GM12873 (cell line): ENCODE measurements around the gene GTSE1.

Experiments used
- CTCF ChIP-seq: IDR thresholded peaks from 2 replicates; pipeline ENCODE4 v1.5.1; 2012; ENCODE audit warnings: low read depth, mild to moderate bottlenecking, moderate library complexity, low read length, control low read depth; ENCODE audit not compliant: insufficient read depth; ENCODE audit errors: missing control alignments

The GTSE1 gene

GRCh38 chr22:46278656-46279645 lies 17.7 kb upstream of the GTSE1 start:
- TF ChIP-seq CTCF = no peak

- no peak for TF ChIP-seq CTCF
Measured at GRCh38 chr22:46280063-46280817, 16.4 kb upstream of the GTSE1 start.

GRCh38 chr22:46280999-46281623 lies 15.6 kb upstream of the GTSE1 start:
- TF ChIP-seq CTCF = no peak

GRCh38 chr22:46281866-46282678 lies 14.6 kb upstream of the GTSE1 start:
- TF ChIP-seq CTCF = no peak

GRCh38 chr22:46286006-46286405 lies 10.7 kb upstream of the GTSE1 start:
- TF ChIP-seq CTCF = no peak

GRCh38 chr22:46286941-46287872 lies 9.5 kb upstream of the GTSE1 start:
- TF ChIP-seq CTCF = no peak
